Activated CD8-positive, alpha-beta memory T cell treated with anti-CD3 and anti-CD28 coated beads for 24 hours (primary cell): ENCODE data around the gene CNPY1.
"Not testable (repeated sequence)": the region's sequence is repeated elsewhere in the genome, so short reads cannot be mapped to it uniquely, and the experiment has no call there.

Experiments used
- DNase-seq: peaks from one replicate; pipeline ENCODE4 v3.0.0-alpha.2; 2020

Gene CNPY1

GRCh38 chr7:155577509-155577905 lies 31.1 kb upstream of the CNPY1 start:
- DNase-seq, result no peak

- DNase-seq, result no peak
Measured at GRCh38 chr7:155576900-155577508, 30.6 kb upstream of the CNPY1 start.

- DNase-seq, result no peak
Measured at GRCh38 chr7:155576416-155576815, 30.1 kb upstream of the CNPY1 start.

- no peak for DNase-seq
Measured at GRCh38 chr7:155574556-155575290, 28.4 kb upstream of the CNPY1 start.

- no peak for DNase-seq
Measured at GRCh38 chr7:155571581-155572345, 25.4 kb upstream of the CNPY1 start.

- no peak for DNase-seq
Measured at GRCh38 chr7:155570991-155571390, 24.6 kb upstream of the CNPY1 start.

GRCh38 chr7:155570171-155570958 lies 24.0 kb upstream of the CNPY1 start:
- DNase-seq, result no peak

- DNase-seq, result no peak
Measured at GRCh38 chr7:155569681-155570080, 23.3 kb upstream of the CNPY1 start.

GRCh38 chr7:155568842-155569494 lies 22.6 kb upstream of the CNPY1 start:
- DNase-seq, result no peak

- no peak for DNase-seq
Measured at GRCh38 chr7:155568333-155568660, 21.9 kb upstream of the CNPY1 start.

GRCh38 chr7:155567646-155568332 lies 21.4 kb upstream of the CNPY1 start:
- no peak for DNase-seq

- DNase-seq, result no peak
Measured at GRCh38 chr7:155566011-155566836, 19.9 kb upstream of the CNPY1 start.

- no peak for DNase-seq
Measured at GRCh38 chr7:155565596-155565995, 19.2 kb upstream of the CNPY1 start.

- not testable (repeated sequence) for DNase-seq
Measured at GRCh38 chr7:155562976-155563375, 16.6 kb upstream of the CNPY1 start.

- no peak for DNase-seq
Measured at GRCh38 chr7:155562106-155562505, 15.7 kb upstream of the CNPY1 start.

- DNase-seq, result no peak
Measured at GRCh38 chr7:155560982-155561686, 14.8 kb upstream of the CNPY1 start.

- no peak for DNase-seq
Measured at GRCh38 chr7:155560196-155560885, 14.0 kb upstream of the CNPY1 start.

- DNase-seq, result no peak
Measured at GRCh38 chr7:155559519-155560108, 13.3 kb upstream of the CNPY1 start.

- no peak for DNase-seq
Measured at GRCh38 chr7:155558961-155559360, 12.6 kb upstream of the CNPY1 start.
